Mesendoderm (in vitro differentiated cells): ENCODE measurements around the gene PDZRN3.

Source experiments
- DNase-seq: peaks from one replicate; pipeline ENCODE4 v3.0.0; 2013
- H2AK5ac ChIP-seq: 2 replicates; pipeline ENCODE4 v1.6.1; 2013; ENCODE audit warnings: low read length, inconsistent platforms
- H2BK120ac ChIP-seq: 2 replicates; pipeline ENCODE4 v1.6.1; 2013; ENCODE audit warnings: low read depth, mild to moderate bottlenecking, low read length, moderate library complexity, mixed read lengths
- H2BK15ac ChIP-seq: replicated peaks from 2 replicates; pipeline ENCODE4 v1.6.1; 2013; ENCODE audit warnings: low read depth, mild to moderate bottlenecking, moderate library complexity
- H2BK5ac ChIP-seq: 2 replicates; pipeline ENCODE4 v1.6.1; 2013; ENCODE audit warnings: low read length, inconsistent platforms
- H3K18ac ChIP-seq: 2 replicates; pipeline ENCODE4 v1.6.1; 2013; ENCODE audit warnings: mild to moderate bottlenecking, low read length, mixed read lengths
- H3K23ac ChIP-seq: one replicate; pipeline ENCODE4 v1.6.1; 2013; ENCODE audit warnings: low read length
- H3K27ac ChIP-seq: 2 replicates; pipeline ENCODE4 v1.5.1; 2013; ENCODE audit warnings: low read depth, mild to moderate bottlenecking, inconsistent platforms, low read length, moderate library complexity
- H3K27me3 ChIP-seq: 2 replicates; pipeline ENCODE4 v1.6.1; 2013; ENCODE audit warnings: low read length, control low read depth, mild to moderate bottlenecking, inconsistent platforms; ENCODE audit not compliant: insufficient read depth, poor library complexity
- H3K36me3 ChIP-seq: 2 replicates; pipeline ENCODE4 v1.6.1; 2013; ENCODE audit warnings: low read length, inconsistent platforms; ENCODE audit not compliant: control insufficient read depth, insufficient read depth
- H3K4ac ChIP-seq: one replicate; pipeline ENCODE4 v1.6.1; 2013; ENCODE audit warnings: low read depth, mild to moderate bottlenecking, low read length, moderate library complexity
- H3K4me1 ChIP-seq: 2 replicates; pipeline ENCODE4 v1.6.1; 2013; ENCODE audit warnings: low read depth, low read length, inconsistent platforms; ENCODE audit not compliant: control insufficient read depth
- H3K4me2 ChIP-seq: 2 replicates; pipeline ENCODE4 v1.6.1; 2013; ENCODE audit warnings: low read length
- H3K4me3 ChIP-seq: 2 replicates; pipeline ENCODE4 v1.5.1; 2013; ENCODE audit warnings: mild to moderate bottlenecking, low read length
- H3K56ac ChIP-seq: one replicate; pipeline ENCODE4 v1.6.1; 2013; ENCODE audit warnings: low read length
- H3K79me1 ChIP-seq: 2 replicates; pipeline ENCODE4 v1.6.1; 2013; ENCODE audit warnings: low read length, inconsistent platforms
- H3K79me2 ChIP-seq: 2 replicates; pipeline ENCODE4 v1.6.1; 2013; ENCODE audit warnings: mild to moderate bottlenecking, low read length; ENCODE audit not compliant: control insufficient read depth, insufficient read depth
- H3K9ac ChIP-seq: 2 replicates; pipeline ENCODE4 v1.6.1; 2013; ENCODE audit warnings: low read length, inconsistent platforms
- H4K5ac ChIP-seq: one replicate; pipeline ENCODE4 v1.6.1; 2013; ENCODE audit warnings: low read length
- H4K8ac ChIP-seq: one replicate; pipeline ENCODE4 v1.6.1; 2013; ENCODE audit warnings: low read depth, mild to moderate bottlenecking, control low read depth, low read length, moderate library complexity
- WGBS: extraction: QIAGEN DNeasy Blood & Tissue Kit; methylation state at CpG from one replicate; pipeline ENCODE4 v1.1.7; 2013; ENCODE audit warnings: low lambda C conversion rate, missing lambda C conversion rate; ENCODE audit not compliant: insufficient coverage; ENCODE audit errors: extremely low coverage; 5-methylcytosine and 5-hydroxymethylcytosine counted together

PDZRN3 gene

DNA sequence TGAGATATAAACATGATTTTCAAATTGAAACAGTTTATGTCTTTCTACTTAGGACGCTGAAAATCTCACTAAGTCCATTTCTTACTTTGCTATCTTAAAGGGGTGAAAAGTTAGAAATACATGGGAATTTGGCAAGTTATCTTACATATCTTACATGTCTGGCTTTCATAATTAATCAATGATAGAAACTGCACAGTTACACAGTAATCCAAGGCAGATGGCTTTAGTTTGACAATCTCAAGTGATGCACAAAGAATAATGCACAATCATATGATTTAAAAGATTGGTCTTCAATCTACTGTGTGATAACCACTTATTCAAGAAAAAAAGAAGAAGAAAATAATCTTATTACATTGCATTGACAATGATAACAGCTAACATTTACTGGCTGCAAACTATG is 14.2 kb downstream of the PDZRN3 start:
- H3K23ac ChIP-seq, result no peak overlapping the region
- H2BK120ac ChIP-seq, result no peak overlapping the region
- H4K8ac ChIP-seq, result no peak overlapping the region
- no peak overlapping the region for H3K4me3 ChIP-seq
- no peaks in the 10 kb centered on the region for H3K27me3 ChIP-seq
- DNase-seq, result no peak
- H3K56ac ChIP-seq, result no peak overlapping the region
- H3K18ac ChIP-seq, result no peak overlapping the region
- H3K79me1 ChIP-seq, result no peaks in the 10 kb centered on the region
- H3K27ac ChIP-seq, result no peak overlapping the region
- no peak overlapping the region for H3K4me2 ChIP-seq
- no peaks in the 10 kb centered on the region for H3K79me2 ChIP-seq
- no peaks in the 10 kb centered on the region for H3K4me1 ChIP-seq
- no peak overlapping the region for H4K5ac ChIP-seq
- no peaks in the 10 kb centered on the region for H3K36me3 ChIP-seq
- no peak overlapping the region for H2BK15ac ChIP-seq
- H2AK5ac ChIP-seq, result no peak overlapping the region
- WGBS, result no CpG with 5 or more reads among the region's 1 CpG
- H2BK5ac ChIP-seq, result no peak overlapping the region
- H3K4ac ChIP-seq, result no peak overlapping the region
- no peak overlapping the region for H3K9ac ChIP-seq

- Histone ChIP-seq H4K8ac (no peak overlapping the region), H3K79me1 (no peaks in the 10 kb centered on the region), H3K9ac (no peak overlapping the region), H3K23ac (no peak overlapping the region), H3K4me2 (no peak overlapping the region), H3K27ac (no peak overlapping the region), H2BK120ac (no peak overlapping the region), H3K79me2 (no peaks in the 10 kb centered on the region), H3K56ac (no peak overlapping the region), H2AK5ac (no peak overlapping the region), H4K5ac (no peak overlapping the region), H3K36me3 (no peaks in the 10 kb centered on the region), H2BK15ac (no peak overlapping the region), H3K18ac (no peak overlapping the region), H3K4me1 (no peaks in the 10 kb centered on the region), H2BK5ac (no peak overlapping the region), H3K27me3 (no peaks in the 10 kb centered on the region), H3K4me3 (no peak overlapping the region), H3K4ac (no peak overlapping the region)
- no CpG with 5 or more reads among the region's 2 CpGs for WGBS
- no peak for DNase-seq
These were observed 15.1 kb downstream of the PDZRN3 start for GRCh38 chr3:73609655-73610054.

DNA sequence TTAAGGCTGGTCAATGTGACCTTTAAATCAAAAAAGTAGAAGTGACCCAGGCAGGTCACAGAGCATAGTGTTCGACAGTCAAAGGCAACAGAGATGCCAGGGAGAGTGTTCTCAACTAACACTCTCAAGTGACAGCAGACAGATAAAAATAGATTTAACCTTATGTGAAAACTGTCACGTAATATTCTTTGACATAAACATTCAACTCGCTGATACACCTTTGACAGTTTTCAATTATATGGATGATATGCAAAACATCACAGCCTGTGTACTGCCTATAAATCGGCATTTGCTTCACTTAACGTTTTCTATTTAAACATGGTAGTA is 15.5 kb downstream of the PDZRN3 start:
- DNase-seq, result no peak
- H3K79me2 ChIP-seq, result no peaks in the 10 kb centered on the region
- no peak overlapping the region for H3K27ac ChIP-seq
- no peak overlapping the region for H3K18ac ChIP-seq
- no peaks in the 10 kb centered on the region for H3K4me1 ChIP-seq
- no peak overlapping the region for H2BK15ac ChIP-seq
- H3K56ac ChIP-seq, result no peak overlapping the region
- H2AK5ac ChIP-seq, result no peak overlapping the region
- no peak overlapping the region for H3K23ac ChIP-seq
- H3K4ac ChIP-seq, result no peak overlapping the region
- H4K8ac ChIP-seq, result no peak overlapping the region
- H3K9ac ChIP-seq, result no peak overlapping the region
- H3K4me3 ChIP-seq, result no peak overlapping the region
- H2BK5ac ChIP-seq, result no peak overlapping the region
- no peak overlapping the region for H4K5ac ChIP-seq
- H2BK120ac ChIP-seq, result no peak overlapping the region
- WGBS, result no CpG with 5 or more reads among the region's 5 CpGs
- H3K36me3 ChIP-seq, result no peaks in the 10 kb centered on the region
- H3K4me2 ChIP-seq, result no peak overlapping the region
- H3K79me1 ChIP-seq, result no peaks in the 10 kb centered on the region
- no peaks in the 10 kb centered on the region for H3K27me3 ChIP-seq

DNA sequence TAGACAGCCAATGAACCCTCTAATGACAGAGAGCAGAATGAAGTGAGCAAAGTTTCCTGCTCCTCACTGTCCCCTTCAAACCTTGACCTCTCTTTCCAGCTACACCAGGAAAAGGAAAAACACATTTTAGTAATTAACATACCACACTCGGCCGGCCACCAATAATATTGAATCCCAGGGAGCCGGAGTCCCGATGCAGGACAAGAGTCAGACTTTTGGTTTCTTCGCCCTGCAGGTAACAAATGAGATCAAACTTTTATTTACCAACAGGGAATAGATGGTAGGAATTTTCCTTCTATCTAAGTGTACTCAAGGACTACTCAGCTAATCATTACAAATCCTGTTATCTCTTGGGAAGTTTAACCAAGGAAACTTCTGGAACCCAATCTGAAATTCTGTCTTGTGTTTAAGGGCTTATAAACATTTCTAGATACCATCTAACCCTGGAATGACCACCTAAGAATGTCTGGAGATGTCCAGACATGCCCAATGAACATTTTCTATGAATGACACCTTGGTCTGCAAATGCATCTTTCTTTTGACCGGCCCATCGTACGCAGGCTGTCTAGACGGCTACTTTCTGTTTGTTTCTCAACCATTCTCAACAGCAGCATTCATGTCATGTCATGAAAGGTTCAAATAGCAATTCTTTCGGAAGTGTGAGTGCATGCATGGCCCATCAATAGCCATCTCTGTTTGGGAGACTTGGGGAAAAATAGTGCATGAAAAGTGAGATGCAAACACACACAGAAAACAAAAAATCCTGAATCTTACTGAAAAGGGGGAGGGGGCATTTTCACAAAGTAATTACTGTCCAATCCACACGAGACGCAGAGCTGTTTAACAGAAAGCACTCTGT is 16.1 kb downstream of the PDZRN3 start:
- H3K9ac ChIP-seq, result no peak overlapping the region
- H3K27ac ChIP-seq, result no peak overlapping the region
- H4K5ac ChIP-seq, result no peak overlapping the region
- no peaks in the 10 kb centered on the region for H3K79me2 ChIP-seq
- no peak overlapping the region for H4K8ac ChIP-seq
- no peaks in the 10 kb centered on the region for H3K4me1 ChIP-seq
- H3K23ac ChIP-seq, result no peak overlapping the region
- no peak overlapping the region for H3K4me2 ChIP-seq
- no peaks in the 10 kb centered on the region for H3K79me1 ChIP-seq
- H3K27me3 ChIP-seq, result no peaks in the 10 kb centered on the region
- no peak for DNase-seq
- H3K18ac ChIP-seq, result no peak overlapping the region
- no CpG with 5 or more reads among the region's 12 CpGs for WGBS
- no peak overlapping the region for H2BK5ac ChIP-seq
- no peaks in the 10 kb centered on the region for H3K36me3 ChIP-seq
- no peak overlapping the region for H2BK120ac ChIP-seq
- H3K4ac ChIP-seq, result no peak overlapping the region
- H2BK15ac ChIP-seq, result no peak overlapping the region
- H3K56ac ChIP-seq, result no peak overlapping the region
- H3K4me3 ChIP-seq, result no peak overlapping the region
- H2AK5ac ChIP-seq, result no peak overlapping the region

DNA sequence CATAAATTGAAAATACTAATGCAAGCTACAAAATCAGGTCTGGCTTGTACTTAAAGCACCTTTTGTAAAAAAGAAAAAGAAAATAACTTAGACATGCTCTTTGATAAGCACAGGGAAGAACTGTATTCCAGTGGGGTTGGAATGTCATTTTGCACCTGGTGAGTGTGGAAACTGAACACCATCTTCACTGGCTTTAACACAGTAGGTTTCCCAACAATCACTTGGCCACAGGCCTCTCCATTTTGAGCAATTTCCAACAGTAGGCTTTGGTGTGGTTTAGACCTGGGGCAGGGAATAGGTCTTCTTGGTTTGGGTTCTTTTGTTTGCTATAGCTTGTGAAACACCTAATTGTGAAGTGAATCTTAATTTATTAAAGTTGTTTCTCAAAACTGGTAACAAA is 18.9 kb downstream of the PDZRN3 start:
- H3K4ac ChIP-seq, result no peak overlapping the region
- H3K79me1 ChIP-seq, result no peaks in the 10 kb centered on the region
- no peaks in the 10 kb centered on the region for H3K79me2 ChIP-seq
- H3K27me3 ChIP-seq, result no peaks in the 10 kb centered on the region
- no peak overlapping the region for H2BK120ac ChIP-seq
- H2BK15ac ChIP-seq, result no peak overlapping the region
- no peaks in the 10 kb centered on the region for H3K36me3 ChIP-seq
- H3K27ac ChIP-seq, result no peak overlapping the region
- no peak for DNase-seq
- no peak overlapping the region for H3K56ac ChIP-seq
- no peak overlapping the region for H2AK5ac ChIP-seq
- H3K9ac ChIP-seq, result no peak overlapping the region
- H3K4me3 ChIP-seq, result no peak overlapping the region
- no peaks in the 10 kb centered on the region for H3K4me1 ChIP-seq
- no peak overlapping the region for H4K8ac ChIP-seq
- H3K18ac ChIP-seq, result no peak overlapping the region
- H3K4me2 ChIP-seq, result no peak overlapping the region
- H2BK5ac ChIP-seq, result no peak overlapping the region
- no peak overlapping the region for H3K23ac ChIP-seq
- H4K5ac ChIP-seq, result no peak overlapping the region

- no peak overlapping the region for H3K27ac ChIP-seq
- DNase-seq, result no peak
- H2BK120ac ChIP-seq, result no peak overlapping the region
- H3K23ac ChIP-seq, result no peak overlapping the region
- no peak overlapping the region for H2BK15ac ChIP-seq
- H3K79me1 ChIP-seq, result no peaks in the 10 kb centered on the region
- H3K36me3 ChIP-seq, result no peaks in the 10 kb centered on the region
- no peak overlapping the region for H3K56ac ChIP-seq
- no peak overlapping the region for H3K4me3 ChIP-seq
- no peaks in the 10 kb centered on the region for H3K79me2 ChIP-seq
- H3K4me1 ChIP-seq, result no peaks in the 10 kb centered on the region
- H4K8ac ChIP-seq, result no peak overlapping the region
- H3K9ac ChIP-seq, result no peak overlapping the region
- H3K4ac ChIP-seq, result no peak overlapping the region
- H3K4me2 ChIP-seq, result no peak overlapping the region
- H2BK5ac ChIP-seq, result no peak overlapping the region
- H3K18ac ChIP-seq, result no peak overlapping the region
- no CpG with 5 or more reads among the region's 1 CpG for WGBS
- no peak overlapping the region for H2AK5ac ChIP-seq
- H4K5ac ChIP-seq, result no peak overlapping the region
- no peaks in the 10 kb centered on the region for H3K27me3 ChIP-seq
These were observed 19.3 kb downstream of the PDZRN3 start for GRCh38 chr3:73605412-73605811.
